ENCODE measurements around the gene TPRN.

TPRN gene

GRCh38 chr9:137165250-137165836 lies 35.2 kb downstream of the TPRN start:
- TF ChIP-seq TAF1 (IDR thresholded peaks at IDR 0.05; ENCODE audit: borderline replicate concordance, insufficient read depth, low read length) = no peak
- TF ChIP-seq FOXP2 (optimal IDR thresholded peaks at IDR 0.05; ENCODE audit: borderline replicate concordance, extremely low read depth, extremely low read length, insufficient read depth) = no peak
- TF ChIP-seq SIN3A (IDR thresholded peaks at IDR 0.05; ENCODE audit: borderline replicate concordance, insufficient read depth, low read length) = no peak
- TF ChIP-seq POLR2AphosphoS5 (IDR thresholded peaks at IDR 0.05; ENCODE audit: low read depth, low read length) = no peak
- TF ChIP-seq REST (IDR thresholded peaks at IDR 0.05; ENCODE audit: insufficient read depth in 1 of 2, low read depth in 2 of 2, low read length in 2 of 2) = no peak

GRCh38 chr9:137164370-137165249 lies 35.9 kb downstream of the TPRN start:
- TF ChIP-seq SIN3A (IDR thresholded peaks at IDR 0.05; ENCODE audit: borderline replicate concordance, insufficient read depth, low read length) = no peak
- TF ChIP-seq REST (IDR thresholded peaks at IDR 0.05; ENCODE audit: insufficient read depth in 1 of 2, low read depth in 2 of 2, low read length in 2 of 2) = no peak
- TF ChIP-seq POLR2AphosphoS5 (IDR thresholded peaks at IDR 0.05; ENCODE audit: low read depth, low read length) = no peak
- TF ChIP-seq FOXP2 (optimal IDR thresholded peaks at IDR 0.05; ENCODE audit: borderline replicate concordance, extremely low read depth, extremely low read length, insufficient read depth) = no peak
- TF ChIP-seq TAF1 (IDR thresholded peaks at IDR 0.05; ENCODE audit: borderline replicate concordance, insufficient read depth, low read length) = no peak

- TF ChIP-seq FOXP2 (optimal IDR thresholded peaks at IDR 0.05; ENCODE audit: borderline replicate concordance, extremely low read depth, extremely low read length, insufficient read depth) (no peak), TAF1 (IDR thresholded peaks at IDR 0.05; ENCODE audit: borderline replicate concordance, insufficient read depth, low read length) (no peak), POLR2AphosphoS5 (IDR thresholded peaks at IDR 0.05; ENCODE audit: low read depth, low read length) (no peak), REST (IDR thresholded peaks at IDR 0.05; ENCODE audit: insufficient read depth in 1 of 2, low read depth in 2 of 2, low read length in 2 of 2) (no peak), SIN3A (IDR thresholded peaks at IDR 0.05; ENCODE audit: borderline replicate concordance, insufficient read depth, low read length) (no peak)
Measured at GRCh38 chr9:137163805-137164204, 36.7 kb downstream of the TPRN start.

GRCh38 chr9:137163365-137163715 lies 37.2 kb downstream of the TPRN start:
- TF ChIP-seq POLR2AphosphoS5 (IDR thresholded peaks at IDR 0.05; ENCODE audit: low read depth, low read length) = no peak
- no peak for TF ChIP-seq REST (IDR thresholded peaks at IDR 0.05; ENCODE audit: insufficient read depth in 1 of 2, low read depth in 2 of 2, low read length in 2 of 2)
- no peak for TF ChIP-seq FOXP2 (optimal IDR thresholded peaks at IDR 0.05; ENCODE audit: borderline replicate concordance, extremely low read depth, extremely low read length, insufficient read depth)
